ENCODE results near the gene KCNAB2.
A peak's percentile ranks its signal among the peaks of the same experiment; 100 is the strongest.

Gene KCNAB2

DNA sequence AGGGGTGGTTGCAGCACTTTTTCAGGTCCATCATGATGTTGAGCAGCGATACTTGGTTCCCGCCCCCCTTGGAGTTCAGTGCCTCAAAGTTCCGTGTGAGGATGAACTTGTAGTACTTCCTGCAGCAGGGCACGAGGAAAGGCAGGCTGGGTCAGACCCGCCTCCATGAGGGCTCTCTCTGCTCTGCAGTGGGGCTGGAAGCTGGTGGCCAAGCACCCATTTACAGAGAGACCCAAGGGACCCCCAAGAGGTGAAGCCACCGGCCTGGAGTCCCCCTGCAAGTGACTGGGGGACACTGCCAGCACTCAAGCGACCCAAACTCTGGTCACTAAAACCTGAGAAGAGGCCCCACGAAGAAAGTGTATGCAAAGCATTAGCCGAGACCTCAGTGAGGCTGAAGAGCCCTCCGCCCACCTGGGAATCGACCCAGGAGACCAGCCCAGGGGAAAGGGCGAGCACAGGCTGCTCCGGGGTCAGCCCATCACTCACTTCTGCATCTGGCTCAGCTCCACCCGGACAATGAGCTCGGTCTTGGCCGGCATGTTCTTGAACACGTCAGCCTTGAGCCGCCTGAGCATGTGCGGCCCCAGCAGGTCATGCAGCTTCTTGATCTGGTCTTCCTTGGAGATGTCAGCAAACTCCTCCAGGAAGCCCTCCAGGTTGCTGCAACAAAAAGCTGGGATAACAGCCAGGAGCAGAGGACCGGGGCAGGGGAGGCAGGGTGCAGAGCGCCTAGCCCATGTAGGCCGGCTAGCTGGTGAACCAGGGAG lies 89.2 kb downstream of the KCNAB2 start:
- no peak for DNase-seq

DNA sequence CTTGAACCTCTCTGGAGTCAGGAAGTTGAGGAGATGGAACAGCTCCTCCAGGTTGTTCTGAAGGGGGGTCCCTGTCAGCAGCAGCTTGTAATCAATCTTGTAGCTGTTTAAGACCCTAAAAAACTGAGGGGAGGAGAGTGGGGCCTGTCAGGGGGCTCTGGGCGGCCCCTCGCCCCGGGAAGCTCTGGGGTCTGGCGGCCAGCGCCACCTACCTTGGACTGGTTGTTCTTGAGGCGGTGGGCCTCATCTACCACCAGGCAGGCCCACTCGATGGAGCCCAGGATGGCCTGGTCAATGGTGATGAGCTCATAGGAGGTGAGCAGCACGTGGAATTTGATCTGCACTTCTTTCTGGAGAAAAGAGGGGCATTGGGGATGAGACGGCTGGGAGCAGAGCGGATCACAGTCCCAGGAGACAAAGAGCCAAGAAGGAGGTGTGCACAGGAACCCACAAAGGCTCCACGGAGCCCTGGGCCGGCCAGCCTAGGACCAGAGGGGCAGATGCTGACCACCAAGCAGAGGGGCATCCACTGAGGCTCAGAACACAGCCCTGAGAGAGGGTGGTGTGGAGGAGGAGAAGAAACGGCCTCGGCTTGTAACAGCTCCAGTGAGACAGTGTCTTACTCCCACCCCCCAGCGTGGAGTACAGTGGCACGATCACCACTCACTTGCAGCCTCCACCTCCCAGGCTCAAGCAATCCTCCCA lies 91.0 kb downstream of the KCNAB2 start:
- no peak for DNase-seq

DNA sequence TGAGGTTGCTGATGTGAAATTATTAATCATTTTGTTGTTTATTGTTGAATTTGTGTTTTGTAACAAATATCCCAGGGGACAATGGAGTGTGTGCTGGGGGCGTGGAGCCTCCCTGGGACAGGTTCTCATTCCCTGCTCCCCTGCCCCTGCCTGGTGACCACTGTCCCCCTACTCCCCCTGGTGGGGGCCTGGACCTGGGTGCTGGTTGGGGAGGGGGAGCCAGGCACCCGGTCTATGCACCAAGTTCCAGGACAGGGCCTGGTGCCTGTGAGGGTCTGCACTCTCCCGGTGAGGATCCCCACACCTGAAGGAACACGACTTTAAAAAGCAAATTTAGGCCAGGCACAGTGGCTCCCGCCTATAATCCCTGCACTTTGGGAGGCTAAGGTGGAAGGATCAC lies 92.1 kb downstream of the KCNAB2 start:
- no peak for DNase-seq

GRCh38 chr1:6140413-6140812 lies 94.7 kb downstream of the KCNAB2 start:
- DNase-seq = no peak

DNA sequence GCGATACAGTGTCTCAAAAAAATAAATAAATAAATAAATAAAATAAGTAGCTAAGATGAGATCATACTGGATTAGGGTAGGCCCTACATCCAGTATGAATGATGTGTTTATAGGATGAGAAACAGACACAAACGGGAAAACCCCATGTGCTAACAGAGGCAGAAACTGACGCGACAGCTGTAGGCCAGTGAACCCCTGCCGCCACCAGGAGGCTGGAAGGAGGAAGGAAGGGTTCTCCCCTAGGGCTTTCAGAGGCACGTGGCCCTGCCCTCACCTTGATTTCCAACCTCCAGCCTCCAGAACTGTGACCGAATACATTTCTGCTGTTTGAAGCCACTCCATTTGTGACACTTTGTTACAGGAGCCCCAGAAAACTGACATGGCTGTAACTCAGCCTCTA lies 95.9 kb downstream of the KCNAB2 start:
- DNase-seq = no peak

GRCh38 chr1:6142036-6142621 lies 96.4 kb downstream of the KCNAB2 start:
- no peak for DNase-seq

DNA sequence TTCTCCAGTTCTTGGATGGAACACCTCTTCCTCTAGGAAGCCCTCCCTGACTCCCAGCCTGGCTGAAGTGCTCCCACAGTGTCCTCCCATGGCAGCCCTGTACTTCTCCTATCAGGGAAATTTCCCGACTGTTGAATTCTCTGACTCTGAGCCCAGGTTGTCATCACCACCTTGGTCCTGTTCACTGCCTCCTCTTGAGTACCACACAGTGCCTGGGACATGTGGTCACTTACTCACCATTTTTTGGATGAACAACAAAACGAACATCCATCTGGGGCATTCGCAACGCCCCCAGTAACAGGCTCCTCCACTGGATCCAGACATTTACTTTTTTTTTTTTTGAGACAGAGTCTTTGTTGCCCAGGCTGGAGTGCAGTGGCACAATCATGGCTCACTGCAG lies 97.0 kb downstream of the KCNAB2 start:
- no peak for DNase-seq

DNA sequence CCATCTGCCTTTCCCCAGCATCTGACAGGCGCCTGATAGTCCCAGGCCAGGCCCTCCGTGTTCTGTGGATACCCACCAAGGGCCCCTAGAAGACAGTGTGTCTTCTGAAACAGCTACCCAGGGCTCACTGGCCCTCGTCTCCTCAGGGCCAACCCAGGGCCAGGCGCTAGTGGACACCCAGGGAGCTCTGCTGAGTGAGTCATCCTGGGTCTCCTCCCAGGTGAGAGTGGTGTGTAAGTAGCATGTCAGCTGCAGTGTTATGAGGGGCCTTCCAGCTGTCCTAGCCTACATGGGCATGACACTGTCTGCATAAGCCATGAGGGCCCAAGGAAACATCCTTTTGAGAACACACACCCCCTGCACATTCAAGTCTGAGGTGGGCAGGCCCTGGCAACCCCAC lies 97.7 kb downstream of the KCNAB2 start:
- DNase-seq = no peak

- DNase-seq = no peak
These were observed 98.5 kb downstream of the KCNAB2 start for GRCh38 chr1:6144175-6144574.

- no peak for DNase-seq
These were observed 99.1 kb downstream of the KCNAB2 start for GRCh38 chr1:6144647-6145395.

DNA sequence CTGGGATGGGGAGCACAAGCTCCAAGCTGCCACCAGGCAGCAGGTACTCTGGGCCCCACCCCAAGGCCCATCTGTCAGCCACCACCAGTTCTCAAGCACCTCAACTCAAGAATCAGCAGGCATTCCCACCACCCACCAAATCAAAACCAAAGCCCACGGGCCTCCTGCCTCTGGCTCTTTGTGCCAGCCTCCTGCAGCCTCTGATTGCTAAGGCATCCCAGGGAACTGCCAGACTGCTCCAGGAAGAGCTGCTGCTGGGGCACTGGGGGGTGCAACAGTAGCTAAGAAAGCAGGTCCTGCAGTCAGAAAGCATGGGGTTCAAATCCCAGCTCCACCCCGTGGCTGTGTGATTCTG lies 99.7 kb downstream of the KCNAB2 start:
- no peak for DNase-seq

DNA sequence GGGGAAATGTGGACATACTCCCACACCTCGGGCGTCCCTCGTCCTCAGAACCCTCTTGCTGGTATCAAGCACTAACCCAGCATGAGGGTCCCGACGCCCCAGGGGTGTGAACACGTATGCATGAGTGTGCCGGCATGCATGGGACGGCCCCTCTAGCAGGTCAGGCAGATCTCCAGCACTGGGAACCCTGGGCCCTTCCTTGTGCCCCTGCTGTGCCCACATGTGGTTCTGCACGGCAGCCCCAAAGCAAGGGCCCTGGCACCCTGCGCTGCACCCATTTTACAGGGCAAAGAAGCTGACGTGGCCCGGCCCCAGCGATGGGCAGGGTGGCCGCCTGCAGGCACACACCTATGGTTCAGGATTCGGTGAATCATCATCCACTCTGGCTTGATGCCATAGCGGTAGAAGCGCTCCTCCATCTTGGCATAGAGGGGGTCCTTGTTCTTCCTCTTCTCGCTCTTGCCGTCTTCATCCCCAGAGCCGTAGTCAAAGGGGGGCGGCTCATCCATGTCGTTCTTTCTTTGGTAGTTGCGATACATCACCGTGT lies 100.2 kb downstream of the KCNAB2 start:
- DNase-seq = no peak

GRCh38 chr1:6148497-6149241 lies 103.0 kb downstream of the KCNAB2 start:
- peak; percentile 50 for DNase-seq

DNA sequence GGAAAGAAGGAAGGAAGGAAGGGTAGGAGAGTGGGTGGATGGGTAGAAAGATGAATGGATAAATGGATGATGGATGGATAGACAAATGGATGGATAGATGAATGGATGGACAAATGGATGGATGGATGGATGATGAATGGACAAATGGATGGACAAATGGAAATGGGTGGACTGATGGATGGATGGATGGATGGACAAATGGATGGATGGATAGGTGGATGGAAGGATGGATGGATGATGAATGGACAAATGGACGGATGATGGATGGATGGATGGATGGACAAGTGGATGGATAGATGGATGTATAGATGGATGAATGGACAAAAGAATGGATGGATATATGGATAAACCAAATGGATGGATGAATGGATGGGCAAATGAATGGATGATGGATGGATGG lies 103.9 kb downstream of the KCNAB2 start:
- DNase-seq = no peak

DNA sequence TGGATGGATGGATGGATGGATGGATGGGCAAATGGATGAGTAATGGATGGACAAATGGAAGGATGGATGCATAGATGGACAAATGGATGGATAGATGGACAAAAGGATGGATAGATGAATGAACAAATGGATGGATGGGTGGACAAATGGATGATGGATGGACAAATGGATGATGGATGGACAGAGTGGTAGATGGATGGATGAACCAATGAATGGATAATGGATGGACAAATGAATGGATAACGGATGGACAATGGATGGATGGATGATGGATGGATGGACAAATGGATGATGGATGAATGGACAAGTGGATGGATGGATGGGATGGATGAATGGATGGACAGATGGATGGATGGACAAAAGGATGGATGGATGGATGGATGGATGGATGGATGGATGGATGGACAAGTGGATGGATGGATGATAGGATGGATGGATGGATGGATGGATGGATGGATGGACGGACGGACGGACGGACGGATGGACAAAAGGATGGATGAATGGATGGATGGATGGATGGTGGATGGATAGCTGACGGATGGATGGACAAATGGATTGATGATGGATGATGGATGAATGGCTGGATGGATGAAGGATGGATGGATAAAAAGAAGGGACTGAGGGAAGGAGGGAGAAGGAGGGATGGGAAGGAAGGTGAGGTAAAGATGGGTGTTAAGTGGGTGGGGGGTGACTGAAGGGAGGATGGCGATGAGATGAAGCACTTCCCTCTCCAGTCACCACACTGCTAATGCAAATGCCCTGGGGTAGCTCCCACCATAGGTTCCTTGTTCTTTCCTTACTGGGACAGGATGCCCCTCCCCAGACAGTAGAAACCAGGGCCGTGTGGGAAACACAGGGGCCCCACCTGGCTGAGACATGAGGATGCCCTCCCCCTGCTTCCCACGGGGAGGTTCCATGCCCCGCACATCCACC lies 104.6 kb downstream of the KCNAB2 start:
- no peak for DNase-seq

Data from activated CD4-positive, alpha-beta T cell treated with anti-CD3 and anti-CD28 coated beads for 1 hour (primary cell).